ENCODE measurements around the gene METTL21A.
"Not testable (repeated sequence)": the region's sequence is repeated elsewhere in the genome, so short reads cannot be mapped to it uniquely, and the experiment has no call there.

METTL21A gene

GRCh38 chr2:207625014-207625907 is at the start of gene METTL21A:
Gene METTL21A (minus strand): TSS chr2:207625394. CDS start chr2:207624375, 1,019 bp downstream.
- H3K4me3 ChIP-seq (ENCODE audit: low read length), result peak within 1 kb of the TSS; percentile 61
- peaks cover 8% of the 10 kb centered on the region for H3K4me1 ChIP-seq (ENCODE audit: control insufficient read depth, insufficient read depth, low read length)
- H3K36me3 ChIP-seq (ENCODE audit: control insufficient read depth, insufficient read depth, low read length), result no peaks in the 10 kb centered on the region
- H3K9me3 ChIP-seq (ENCODE audit: control insufficient read depth, low read length), result no peaks in the 10 kb centered on the region
- H3K27me3 ChIP-seq (ENCODE audit: control insufficient read depth, insufficient read depth, low read length), result no peaks in the 10 kb centered on the region
- H3K9ac ChIP-seq (ENCODE audit: low read length), result peak within 1 kb of the TSS; percentile 82

- no peaks in the 10 kb centered on the region for H3K36me3 ChIP-seq (ENCODE audit: control insufficient read depth, insufficient read depth, low read length)
- no peaks in the 10 kb centered on the region for H3K27me3 ChIP-seq (ENCODE audit: control insufficient read depth, insufficient read depth, low read length)
- no peak overlapping the region for H3K9ac ChIP-seq (ENCODE audit: low read length)
- no peak overlapping the region for H3K4me3 ChIP-seq (ENCODE audit: low read length)
- H3K9me3 ChIP-seq (ENCODE audit: control insufficient read depth, low read length), result no peaks in the 10 kb centered on the region
- H3K4me1 ChIP-seq (ENCODE audit: control insufficient read depth, insufficient read depth, low read length), result no peaks in the 10 kb centered on the region
Measured at GRCh38 chr2:207674826-207675225, 49.6 kb upstream of the METTL21A start.

GRCh38 chr2:207674266-207674774 is 49.1 kb upstream of the METTL21A start:
- H3K27me3 ChIP-seq (ENCODE audit: control insufficient read depth, insufficient read depth, low read length), result no peaks in the 10 kb centered on the region
- no peaks in the 10 kb centered on the region for H3K9me3 ChIP-seq (ENCODE audit: control insufficient read depth, low read length)
- no peak overlapping the region for H3K9ac ChIP-seq (ENCODE audit: low read length)

GRCh38 chr2:207673431-207673830 is 48.2 kb upstream of the METTL21A start:
- no peak overlapping the region for H3K4me3 ChIP-seq (ENCODE audit: low read length)
- H3K9me3 ChIP-seq (ENCODE audit: control insufficient read depth, low read length), result no peaks in the 10 kb centered on the region
- H3K36me3 ChIP-seq (ENCODE audit: control insufficient read depth, insufficient read depth, low read length), result no peaks in the 10 kb centered on the region
- no peak overlapping the region for H3K9ac ChIP-seq (ENCODE audit: low read length)
- no peaks in the 10 kb centered on the region for H3K4me1 ChIP-seq (ENCODE audit: control insufficient read depth, insufficient read depth, low read length)
- no peaks in the 10 kb centered on the region for H3K27me3 ChIP-seq (ENCODE audit: control insufficient read depth, insufficient read depth, low read length)

More at GRCh38 chr2:207674266-207674774, 49.1 kb upstream of the METTL21A start:
- Histone ChIP-seq H3K4me1 (ENCODE audit: control insufficient read depth, insufficient read depth, low read length) (no peaks in the 10 kb centered on the region), H3K36me3 (ENCODE audit: control insufficient read depth, insufficient read depth, low read length) (no peaks in the 10 kb centered on the region), H3K4me3 (ENCODE audit: low read length) (no peak overlapping the region)

GRCh38 chr2:207670887-207671286 is 45.7 kb upstream of the METTL21A start:
- Histone ChIP-seq H3K27me3 (ENCODE audit: control insufficient read depth, insufficient read depth, low read length) (no peaks in the 10 kb centered on the region), H3K9me3 (ENCODE audit: control insufficient read depth, low read length) (no peaks in the 10 kb centered on the region), H3K9ac (ENCODE audit: low read length) (no peak overlapping the region), H3K4me3 (ENCODE audit: low read length) (no peak overlapping the region), H3K4me1 (ENCODE audit: control insufficient read depth, insufficient read depth, low read length) (no peaks in the 10 kb centered on the region), H3K36me3 (ENCODE audit: control insufficient read depth, insufficient read depth, low read length) (no peaks in the 10 kb centered on the region)

GRCh38 chr2:207663870-207664545 is 38.8 kb upstream of the METTL21A start:
- Histone ChIP-seq H3K36me3 (ENCODE audit: control insufficient read depth, insufficient read depth, low read length) (no peaks in the 10 kb centered on the region), H3K4me3 (ENCODE audit: low read length) (no peak overlapping the region), H3K9me3 (ENCODE audit: control insufficient read depth, low read length) (no peaks in the 10 kb centered on the region), H3K4me1 (ENCODE audit: control insufficient read depth, insufficient read depth, low read length) (no peaks in the 10 kb centered on the region), H3K9ac (ENCODE audit: low read length) (no peak overlapping the region), H3K27me3 (ENCODE audit: control insufficient read depth, insufficient read depth, low read length) (no peaks in the 10 kb centered on the region)

- Histone ChIP-seq H3K9me3 (ENCODE audit: control insufficient read depth, low read length) (no peaks in the 10 kb centered on the region), H3K4me3 (ENCODE audit: low read length) (no peak overlapping the region), H3K9ac (ENCODE audit: low read length) (no peak overlapping the region), H3K4me1 (ENCODE audit: control insufficient read depth, insufficient read depth, low read length) (no peaks in the 10 kb centered on the region), H3K27me3 (ENCODE audit: control insufficient read depth, insufficient read depth, low read length) (no peaks in the 10 kb centered on the region), H3K36me3 (ENCODE audit: control insufficient read depth, insufficient read depth, low read length) (no peaks in the 10 kb centered on the region)
Measured at GRCh38 chr2:207662203-207662602, 37.0 kb upstream of the METTL21A start.

GRCh38 chr2:207660994-207661393 is 35.8 kb upstream of the METTL21A start:
- Histone ChIP-seq H3K27me3 (ENCODE audit: control insufficient read depth, insufficient read depth, low read length) (no peaks in the 10 kb centered on the region), H3K4me1 (ENCODE audit: control insufficient read depth, insufficient read depth, low read length) (no peaks in the 10 kb centered on the region), H3K9ac (ENCODE audit: low read length) (no peak overlapping the region), H3K4me3 (ENCODE audit: low read length) (no peak overlapping the region), H3K9me3 (ENCODE audit: control insufficient read depth, low read length) (no peaks in the 10 kb centered on the region), H3K36me3 (ENCODE audit: control insufficient read depth, insufficient read depth, low read length) (no peaks in the 10 kb centered on the region)

GRCh38 chr2:207658156-207658555 is 33.0 kb upstream of the METTL21A start:
- Histone ChIP-seq H3K4me1 (ENCODE audit: control insufficient read depth, insufficient read depth, low read length) (no peaks in the 10 kb centered on the region), H3K27me3 (ENCODE audit: control insufficient read depth, insufficient read depth, low read length) (no peaks in the 10 kb centered on the region), H3K9me3 (ENCODE audit: control insufficient read depth, low read length) (no peaks in the 10 kb centered on the region), H3K4me3 (ENCODE audit: low read length) (no peak overlapping the region), H3K36me3 (ENCODE audit: control insufficient read depth, insufficient read depth, low read length) (no peaks in the 10 kb centered on the region), H3K9ac (ENCODE audit: low read length) (no peak overlapping the region)

- no peak overlapping the region for H3K4me3 ChIP-seq (ENCODE audit: low read length)
- no peaks in the 10 kb centered on the region for H3K27me3 ChIP-seq (ENCODE audit: control insufficient read depth, insufficient read depth, low read length)
- no peaks in the 10 kb centered on the region for H3K9me3 ChIP-seq (ENCODE audit: control insufficient read depth, low read length)
- H3K9ac ChIP-seq (ENCODE audit: low read length), result no peak overlapping the region
- H3K4me1 ChIP-seq (ENCODE audit: control insufficient read depth, insufficient read depth, low read length), result no peaks in the 10 kb centered on the region
- no peaks in the 10 kb centered on the region for H3K36me3 ChIP-seq (ENCODE audit: control insufficient read depth, insufficient read depth, low read length)
Measured at GRCh38 chr2:207655000-207655399, 29.8 kb upstream of the METTL21A start.

- H3K27me3 ChIP-seq (ENCODE audit: control insufficient read depth, insufficient read depth, low read length); H3K4me3 ChIP-seq (ENCODE audit: low read length): not testable (repeated sequence)
Measured at GRCh38 chr2:207646582-207646981, 21.4 kb upstream of the METTL21A start.

GRCh38 chr2:207643892-207644291 is 18.7 kb upstream of the METTL21A start:
- Histone ChIP-seq H3K36me3 (ENCODE audit: control insufficient read depth, insufficient read depth, low read length) (no peaks in the 10 kb centered on the region), H3K27me3 (ENCODE audit: control insufficient read depth, insufficient read depth, low read length) (no peaks in the 10 kb centered on the region), H3K4me3 (ENCODE audit: low read length) (no peak overlapping the region), H3K4me1 (ENCODE audit: control insufficient read depth, insufficient read depth, low read length) (no peaks in the 10 kb centered on the region), H3K9ac (ENCODE audit: low read length) (no peak overlapping the region), H3K9me3 (ENCODE audit: control insufficient read depth, low read length) (no peaks in the 10 kb centered on the region)

More at GRCh38 chr2:207646582-207646981, 21.4 kb upstream of the METTL21A start:
- H3K36me3 ChIP-seq (ENCODE audit: control insufficient read depth, insufficient read depth, low read length); H3K9ac ChIP-seq (ENCODE audit: low read length); H3K4me1 ChIP-seq (ENCODE audit: control insufficient read depth, insufficient read depth, low read length); H3K9me3 ChIP-seq (ENCODE audit: control insufficient read depth, low read length): not testable (repeated sequence)
